ENCODE data around the gene RGS5. TPM values are rescaled to one million over a fixed set of nuclear protein-coding genes. Genes with fewer than 3 reads are reported as not detected.

Gene RGS5
- total RNA-seq, result 11.0 and 33.9 TPM in 2 replicates

GRCh38 chr1:163202833-163203451 lies at the start of gene RGS5:
TSS of gene RGS5 (minus strand) at chr1:163202916. CDS start at chr1:163202835, 81 bp downstream.

Other genes starting within 250 kb of the RGS5 start
- 173 and 822 TPM in 2 replicates for gene RGS4, start 133.6 kb downstream of the RGS5 start, total RNA-seq
- 0.89 and 10.8 TPM in 2 replicates for gene NUF2, start 119.0 kb upstream of the RGS5 start, total RNA-seq